GM23248 (cell line): Measurements from ENCODE around the gene KREMEN1. TPM values are rescaled to one million over a fixed set of nuclear protein-coding genes. Genes with fewer than 3 reads are reported as not detected.
"Not testable (repeated sequence)": the region's sequence is repeated elsewhere in the genome, so short reads cannot be mapped to it uniquely, and the experiment has no call there.

Experiments used
- DNase-seq: peaks from one replicate; pipeline ENCODE4 v3.0.0-alpha.2; 2015
- H2AFZ ChIP-seq: fragments of 200-600 bp; sonication (generic); 2 replicates; pipeline ENCODE4 v1.6.1; 2016; ENCODE audit warnings: antibody characterized with exemption
- H3F3A ChIP-seq: fragments of 200-600 bp; sonication (generic); 2 replicates; pipeline ENCODE4 v1.6.1; 2016; ENCODE audit warnings: mild to moderate bottlenecking, antibody characterized with exemption, mixed run types; ENCODE audit not compliant: insufficient read depth
- H3K27ac ChIP-seq: fragments of 200-600 bp; sonication (generic); 2 replicates; pipeline ENCODE4 v1.5.1; 2016; ENCODE audit warnings: mild to moderate bottlenecking
- H3K27me3 ChIP-seq: fragments of 200-600 bp; sonication (generic); replicated peaks from 2 replicates; pipeline ENCODE4 v1.6.1; 2016; ENCODE audit warnings: mild to moderate bottlenecking; ENCODE audit not compliant: insufficient read depth
- H3K36me3 ChIP-seq: fragments of 200-600 bp; sonication (generic); 2 replicates; pipeline ENCODE4 v1.6.1; 2016; ENCODE audit warnings: low read depth, mild to moderate bottlenecking
- H3K4me1 ChIP-seq: fragments of 200-600 bp; sonication (generic); 2 replicates; pipeline ENCODE4 v1.6.1; 2016; ENCODE audit warnings: mild to moderate bottlenecking; ENCODE audit not compliant: insufficient read depth
- H3K4me2 ChIP-seq: fragments of 200-600 bp; sonication (generic); one replicate; pipeline ENCODE4 v1.6.1; 2016; ENCODE audit warnings: mild to moderate bottlenecking; ENCODE audit not compliant: unreplicated experiment
- H3K4me3 ChIP-seq: fragments of 200-600 bp; sonication (generic); 2 replicates; pipeline ENCODE4 v1.5.1; 2016; ENCODE audit warnings: mild to moderate bottlenecking
- H3K79me2 ChIP-seq: fragments of 200-600 bp; sonication (generic); 2 replicates; pipeline ENCODE4 v1.6.1; 2016; ENCODE audit warnings: mild to moderate bottlenecking; ENCODE audit not compliant: insufficient read depth
- H3K9ac ChIP-seq: fragments of 200-600 bp; sonication (generic); 2 replicates; pipeline ENCODE4 v1.6.1; 2016; ENCODE audit warnings: mild to moderate bottlenecking
- H3K9me2 ChIP-seq: fragments of 200-600 bp; sonication (generic); 2 replicates; pipeline ENCODE4 v1.6.1; 2016; ENCODE audit warnings: mixed run types, mild to moderate bottlenecking, moderate library complexity; ENCODE audit not compliant: insufficient read depth
- H3K9me3 ChIP-seq: fragments of 200-600 bp; sonication (generic); one replicate; pipeline ENCODE4 v1.6.1; 2017; ENCODE audit warnings: low read depth
- H4K20me1 ChIP-seq: fragments of 200-600 bp; sonication (generic); 2 replicates; pipeline ENCODE4 v1.6.0; 2016; ENCODE audit not compliant: insufficient read depth
- EZH2 ChIP-seq: fragments of 200-600 bp; sonication (generic); IDR thresholded peaks from 2 replicates; pipeline ENCODE4 v1.6.1; 2018; ENCODE audit warnings: antibody characterized with exemption, mild to moderate bottlenecking; ENCODE audit not compliant: insufficient read depth, poor library complexity, severe bottlenecking
- EZH2phosphoT487 ChIP-seq: fragments of 200-600 bp; sonication (generic); IDR thresholded peaks from 2 replicates; pipeline ENCODE4 v1.6.1; 2018; ENCODE audit warnings: antibody characterized with exemption, moderate library complexity, mild to moderate bottlenecking, low read depth; ENCODE audit not compliant: insufficient read depth
- WGBS, 2 experiments: methylation state at CpG; one replicate each; pipeline ENCODE4 v1.1.6; 2015 to 2017; ENCODE audit warnings: low lambda C conversion rate in 2 of 2, low coverage in 1 of 2; ENCODE audit errors: missing lambda C conversion rate in 2 of 2; 5-methylcytosine and 5-hydroxymethylcytosine counted together
- in situ Hi-C: fragments of 300-500 bp; cut with MboI; formaldehyde crosslinking; loops from 2 replicates; pipeline ENCODE4 v1.15.0; 2020
- polyA plus RNA-seq: library from polyadenylated mRNA; unstranded; fragments of >200 nt; fragmentation: Nextera tagmentation; extraction: Ambion mirVana; gene quantifications from 2 replicates; pipeline ENCODE4 v1.2.1, GENCODE V29; 2016
- total RNA-seq: library from RNA; depleted of rRNA; stranded (reverse); fragments of >200 nt; shearing (Covaris generic); gene quantifications from 2 replicates; pipeline ENCODE4 v1.2.3, GENCODE V29; 2014

The KREMEN1 gene
- total and polyA plus RNA-seq, 2 experiments from 2014 or later = 4.3 to 4.4 TPM

- no peak overlapping the region for H3K27ac ChIP-seq
- TF ChIP-seq EZH2 (no peak), EZH2phosphoT487 (no peak)
- no peak for DNase-seq
- H3K4me2 ChIP-seq = no peak overlapping the region
- H3F3A ChIP-seq = peaks cover 21% of the 10 kb centered on the region
- WGBS, 2 experiments = 80 to 83% methylated on average over 9 of the region's 9 CpGs
- H3K36me3 ChIP-seq = no peaks in the 10 kb centered on the region
- H3K4me1 ChIP-seq = peaks cover 27% of the 10 kb centered on the region
- no peak overlapping the region for H3K4me3 ChIP-seq
- no peaks in the 10 kb centered on the region for H3K9me2 ChIP-seq
- H3K9me3 ChIP-seq = no peaks in the 10 kb centered on the region
- H3K27me3 ChIP-seq = no peaks in the 10 kb centered on the region
- in situ Hi-C loops = loop anchor here (5.0 to 25.0 kb wide), 2 partner anchors 182 to 427 kb away; no protein-coding TSS in a partner anchor
- no peaks in the 10 kb centered on the region for H4K20me1 ChIP-seq
- no peak overlapping the region for H2AFZ ChIP-seq
- no peaks in the 10 kb centered on the region for H3K79me2 ChIP-seq
- H3K9ac ChIP-seq = no peak overlapping the region
Measured at GRCh38 chr22:29039148-29039547, 33.7 kb upstream of the KREMEN1 start.

DNA sequence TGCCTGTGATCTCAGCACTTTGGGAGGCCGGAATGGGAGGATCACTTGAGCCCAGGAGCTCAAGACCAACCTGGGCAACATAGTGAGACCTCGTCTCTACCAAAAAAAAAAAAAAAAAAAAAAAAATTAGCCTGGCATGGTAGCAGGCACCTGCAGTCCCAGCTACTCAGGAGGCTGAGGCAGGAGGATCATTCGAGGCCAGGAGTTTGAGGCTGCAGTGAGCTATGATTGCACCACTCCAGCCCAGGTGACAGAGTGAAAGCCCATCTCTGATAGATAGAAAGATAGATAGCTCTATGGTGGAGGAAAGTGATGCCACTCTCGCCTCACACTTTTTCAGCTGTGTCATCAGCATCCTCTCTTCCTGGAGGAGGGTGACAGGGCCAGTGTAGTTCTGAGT is 33.2 kb upstream of the KREMEN1 start:
- WGBS, 2 experiments = 98% methylated on average over 3 to 4 of the region's 4 CpGs
- not testable (repeated sequence) for H3K27ac ChIP-seq, H3K9me2 ChIP-seq, H3K4me2 ChIP-seq, H3K36me3 ChIP-seq, H3K27me3 ChIP-seq, H3K4me3 ChIP-seq, H3K9ac ChIP-seq, DNase-seq, H4K20me1 ChIP-seq, H2AFZ ChIP-seq, H3K9me3 ChIP-seq, H3K79me2 ChIP-seq
- Histone ChIP-seq H3K4me1 (peaks cover 33% of the 10 kb centered on the region), H3F3A (peaks cover 26% of the 10 kb centered on the region)
- in situ Hi-C loops = loop anchor here (5.0 to 25.0 kb wide), 2 partner anchors 182 to 427 kb away; no protein-coding TSS in a partner anchor

DNA sequence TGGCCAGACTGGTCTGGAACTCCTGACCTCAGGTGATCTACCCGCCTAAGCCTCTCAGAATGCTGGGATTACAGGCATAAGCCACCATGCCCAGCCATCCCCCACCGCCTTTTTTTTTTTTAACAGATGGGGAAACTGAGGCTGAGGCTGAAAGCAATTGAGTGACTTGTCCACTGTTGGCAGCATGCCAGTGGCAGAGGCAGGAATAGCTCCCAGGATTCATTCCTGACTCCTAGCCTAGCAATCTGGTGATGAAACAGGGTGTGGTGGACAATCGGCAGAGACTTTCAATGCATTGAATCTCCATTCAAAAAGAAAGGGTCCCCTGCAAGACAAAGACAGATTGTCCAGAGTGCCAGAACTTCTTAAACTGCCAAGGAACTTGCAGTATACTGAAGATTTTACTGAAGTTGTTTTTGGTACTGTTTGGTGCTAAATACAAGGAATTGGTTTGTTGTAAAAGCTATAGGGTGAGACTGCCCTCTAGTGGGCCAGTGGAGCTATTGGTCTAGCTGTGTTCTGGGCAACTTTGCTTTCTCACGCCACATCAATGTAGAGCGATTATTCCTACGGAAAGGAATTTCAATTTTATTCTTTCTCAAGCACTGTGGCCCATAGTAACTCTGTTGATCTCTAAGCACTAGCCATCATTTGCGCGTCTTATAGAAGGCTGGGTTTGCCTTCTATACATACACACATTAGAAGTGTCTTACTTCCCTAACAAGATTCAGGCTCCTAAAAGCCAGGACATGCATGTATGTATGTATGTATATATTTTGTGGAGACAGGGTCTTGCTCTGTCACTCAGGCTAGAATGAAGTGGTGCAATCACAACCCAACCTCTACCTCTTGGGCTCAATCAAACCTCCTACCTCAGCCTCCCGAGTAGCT is 32.2 kb upstream of the KREMEN1 start:
- peak; percentile 92 for DNase-seq
- Histone ChIP-seq H3K36me3 (no peaks in the 10 kb centered on the region), H3K27me3 (no peaks in the 10 kb centered on the region), H3K4me3 (peak overlapping the region; percentile 35; the same call in 1 of the 2 replicates), H4K20me1 (no peaks in the 10 kb centered on the region), H3K9ac (peak overlapping the region; percentile 70), H3K4me1 (peaks cover 40% of the 10 kb centered on the region), H2AFZ (peak overlapping the region; percentile 54), H3K4me2 (peak overlapping the region; percentile 67), H3K79me2 (no peaks in the 10 kb centered on the region), H3K27ac (peak overlapping the region; percentile 78), H3F3A (peaks cover 35% of the 10 kb centered on the region), H3K9me2 (no peaks in the 10 kb centered on the region), H3K9me3 (no peaks in the 10 kb centered on the region)
- WGBS, 2 experiments = 18% methylated on average over 9 of the region's 9 CpGs
- in situ Hi-C loops = loop anchor here (25.0 kb wide), 1 partner anchor 428 kb away; no protein-coding TSS in a partner anchor
- TF ChIP-seq EZH2 (no peak), EZH2phosphoT487 (no peak)

DNA sequence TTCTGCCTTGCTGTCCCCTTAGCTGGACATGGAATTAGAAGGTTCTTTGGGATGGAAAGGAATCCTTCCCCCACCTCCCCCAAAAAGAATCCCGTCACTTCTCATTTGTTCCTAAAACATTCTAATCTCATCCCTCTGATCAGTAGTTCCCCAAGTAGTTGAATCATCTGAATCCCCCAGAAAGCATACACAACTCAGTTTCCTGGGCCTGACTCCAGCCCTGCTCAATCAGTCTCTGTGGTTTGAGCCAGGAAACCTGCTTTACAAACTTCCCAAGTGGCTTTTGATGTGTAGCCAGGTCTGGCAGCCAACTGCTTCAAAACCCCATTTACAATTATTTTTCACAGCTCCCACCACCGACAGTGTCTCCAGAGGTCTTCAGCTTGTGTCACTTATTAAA is 31.4 kb upstream of the KREMEN1 start:
- DNase-seq = peak; percentile 76
- Histone ChIP-seq H2AFZ (no peak overlapping the region), H4K20me1 (no peaks in the 10 kb centered on the region), H3K4me1 (peaks cover 40% of the 10 kb centered on the region), H3K27me3 (no peaks in the 10 kb centered on the region), H3K9me3 (no peaks in the 10 kb centered on the region), H3K36me3 (no peaks in the 10 kb centered on the region), H3F3A (peaks cover 42% of the 10 kb centered on the region), H3K79me2 (no peaks in the 10 kb centered on the region), H3K9ac (peak overlapping the region; percentile 70), H3K4me2 (peak overlapping the region; percentile 67), H3K9me2 (no peaks in the 10 kb centered on the region), H3K27ac (peak overlapping the region; percentile 78), H3K4me3 (no peak overlapping the region)
- whole genome bisulfite sequencing, 2 experiments = 19 to 27% methylated on average over 2 of the region's 2 CpGs
- in situ Hi-C loops = loop anchor here (25.0 kb wide), 1 partner anchor 429 kb away; no protein-coding TSS in a partner anchor
- TF ChIP-seq EZH2phosphoT487 = no peak
- no peak for TF ChIP-seq EZH2
